ENCODE data around the gene EXOG. TPM values are rescaled to one million over a fixed set of nuclear protein-coding genes. Genes with fewer than 3 reads are reported as not detected.

Gene EXOG
- total and polyA plus RNA-seq, 10 donors = 3.9 to 20.9 (median 18.1) TPM

- H3K4me3 ChIP-seq = no peak overlapping the region
- DNase-seq = peak; percentile 61
- 77 to 97% (median 90%) methylated on average over 7 of the region's 7 CpGs for WGBS, 5 donors
- no peak overlapping the region for H3K27ac ChIP-seq
- no peaks in the 10 kb centered on the region for H3K9me3 ChIP-seq
- H3K36me3 ChIP-seq = peaks cover 0 to 11% (median 0%) of the 10 kb centered on the region in 6 donors
- intact Hi-C loops (cut with DNase I; ENCODE audit: low total_unique reads) = no loop called here
- H3K4me1 ChIP-seq = no peaks in the 10 kb centered on the region
- TF ChIP-seq POLR2A (IDR thresholded peaks at IDR 0.05) (no peak), POLR2AphosphoS5 (IDR thresholded peaks at IDR 0.05) (no peak)
- TF ChIP-seq, protein P1, sequence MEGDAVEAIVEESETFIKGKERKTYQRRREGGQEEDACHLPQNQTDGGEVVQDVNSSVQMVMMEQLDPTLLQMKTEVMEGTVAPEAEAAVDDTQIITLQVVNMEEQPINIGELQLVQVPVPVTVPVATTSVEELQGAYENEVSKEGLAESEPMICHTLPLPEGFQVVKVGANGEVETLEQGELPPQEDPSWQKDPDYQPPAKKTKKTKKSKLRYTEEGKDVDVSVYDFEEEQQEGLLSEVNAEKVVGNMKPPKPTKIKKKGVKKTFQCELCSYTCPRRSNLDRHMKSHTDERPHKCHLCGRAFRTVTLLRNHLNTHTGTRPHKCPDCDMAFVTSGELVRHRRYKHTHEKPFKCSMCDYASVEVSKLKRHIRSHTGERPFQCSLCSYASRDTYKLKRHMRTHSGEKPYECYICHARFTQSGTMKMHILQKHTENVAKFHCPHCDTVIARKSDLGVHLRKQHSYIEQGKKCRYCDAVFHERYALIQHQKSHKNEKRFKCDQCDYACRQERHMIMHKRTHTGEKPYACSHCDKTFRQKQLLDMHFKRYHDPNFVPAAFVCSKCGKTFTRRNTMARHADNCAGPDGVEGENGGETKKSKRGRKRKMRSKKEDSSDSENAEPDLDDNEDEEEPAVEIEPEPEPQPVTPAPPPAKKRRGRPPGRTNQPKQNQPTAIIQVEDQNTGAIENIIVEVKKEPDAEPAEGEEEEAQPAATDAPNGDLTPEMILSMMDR (IDR thresholded peaks at IDR 0.05 in 8 of 11, conservative IDR thresholded peaks at IDR 0.05 in 3 of 11) = no peak
- H3K27me3 ChIP-seq (replicated peaks in 1 of 7) = peaks cover 0 to 8% (median 0%) of the 10 kb centered on the region in 7 donors
These were observed 65.0 kb downstream of the EXOG start for GRCh38 chr3:38560996-38561717.

GRCh38 chr3:38561746-38562466 lies 65.8 kb downstream of the EXOG start:
- 77 to 81% (median 78%) methylated on average over 10 of the region's 10 CpGs for WGBS, 5 donors
- peak; percentile 61 for DNase-seq
- Histone ChIP-seq H3K36me3 (peaks cover 0 to 11% (median 0%) of the 10 kb centered on the region in 6 donors), H3K27ac (no peak overlapping the region), H3K4me1 (no peaks in the 10 kb centered on the region), H3K9me3 (no peaks in the 10 kb centered on the region), H3K27me3 (replicated peaks in 1 of 7) (peaks cover 0 to 8% (median 0%) of the 10 kb centered on the region in 7 donors), H3K4me3 (no peak overlapping the region)
- intact Hi-C loops (cut with DNase I; ENCODE audit: low total_unique reads) = no loop called here
- TF ChIP-seq POLR2A (IDR thresholded peaks at IDR 0.05) = no peak
- TF ChIP-seq, protein P1 (IDR thresholded peaks at IDR 0.05 in 8 of 11, conservative IDR thresholded peaks at IDR 0.05 in 3 of 11) = no peak
- no peak for TF ChIP-seq POLR2AphosphoS5 (IDR thresholded peaks at IDR 0.05)

GRCh38 chr3:38562467-38562925 lies 66.4 kb downstream of the EXOG start:
- Histone ChIP-seq H3K9me3 (no peaks in the 10 kb centered on the region), H3K27ac (no peak overlapping the region), H3K27me3 (replicated peaks in 1 of 7) (peaks cover 0 to 8% (median 0%) of the 10 kb centered on the region in 7 donors), H3K4me3 (no peak overlapping the region), H3K36me3 (peaks cover 0 to 11% (median 0%) of the 10 kb centered on the region in 6 donors), H3K4me1 (no peaks in the 10 kb centered on the region)
- intact Hi-C loops (cut with DNase I; ENCODE audit: low total_unique reads) = no loop called here
- DNase-seq = no peak
- TF ChIP-seq, protein P1 (IDR thresholded peaks at IDR 0.05 in 8 of 11, conservative IDR thresholded peaks at IDR 0.05 in 3 of 11) = no peak
- TF ChIP-seq POLR2AphosphoS5 (IDR thresholded peaks at IDR 0.05) (no peak), POLR2A (IDR thresholded peaks at IDR 0.05) (no peak)
- WGBS, 5 donors = 94 to 99% (median 98%) methylated on average over 7 of the region's 7 CpGs

Measured in spleen (tissue), 11 donors.